GM12872 (cell line): Measurements from ENCODE around the gene SCARF2.

Experiments
- CTCF ChIP-seq: IDR thresholded peaks from 3 replicates; pipeline ENCODE4 v1.5.1; 2011; ENCODE audit warnings: low read depth, mild to moderate bottlenecking, low read length, moderate library complexity; ENCODE audit not compliant: insufficient read depth

Gene SCARF2

DNA sequence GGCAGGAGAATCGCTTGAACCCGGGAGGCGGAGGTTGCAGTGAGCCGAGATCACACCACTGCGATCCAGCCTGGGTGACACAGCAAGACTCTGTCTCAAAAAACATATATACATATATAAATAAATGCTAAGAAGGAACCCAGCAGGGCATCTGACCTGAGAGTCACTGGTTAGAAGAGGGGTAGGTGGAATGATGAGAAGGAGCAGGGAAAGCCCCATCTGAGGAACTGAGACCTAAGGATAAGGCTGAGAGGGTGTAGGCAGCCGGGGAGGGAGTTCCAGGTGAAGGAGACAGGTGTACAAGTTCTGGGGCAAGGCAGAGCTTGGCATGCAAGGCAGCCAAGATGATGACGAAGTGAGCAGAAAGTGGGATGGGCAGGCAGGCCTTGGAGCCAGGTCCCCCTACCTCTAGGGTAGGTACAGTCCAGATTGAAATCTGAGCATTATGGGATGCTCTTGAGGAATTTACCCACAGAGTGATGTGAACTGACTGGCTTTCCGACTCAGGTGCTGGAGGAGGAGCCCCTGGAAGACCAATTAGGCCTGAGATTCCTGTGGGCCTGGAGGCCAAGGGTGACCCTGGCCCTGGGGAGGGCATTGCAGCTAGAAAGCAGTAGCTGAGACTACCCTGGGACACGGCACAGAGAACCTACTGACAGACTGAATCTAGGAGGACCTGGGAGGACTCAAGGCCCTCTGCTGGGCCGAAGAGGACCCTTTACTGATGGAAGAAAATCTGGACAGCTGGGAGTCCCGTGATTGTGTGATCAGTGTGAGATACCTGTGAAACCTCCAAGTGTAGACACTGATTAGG lies 35.2 kb upstream of the SCARF2 start:
- TF ChIP-seq CTCF: no peak

DNA sequence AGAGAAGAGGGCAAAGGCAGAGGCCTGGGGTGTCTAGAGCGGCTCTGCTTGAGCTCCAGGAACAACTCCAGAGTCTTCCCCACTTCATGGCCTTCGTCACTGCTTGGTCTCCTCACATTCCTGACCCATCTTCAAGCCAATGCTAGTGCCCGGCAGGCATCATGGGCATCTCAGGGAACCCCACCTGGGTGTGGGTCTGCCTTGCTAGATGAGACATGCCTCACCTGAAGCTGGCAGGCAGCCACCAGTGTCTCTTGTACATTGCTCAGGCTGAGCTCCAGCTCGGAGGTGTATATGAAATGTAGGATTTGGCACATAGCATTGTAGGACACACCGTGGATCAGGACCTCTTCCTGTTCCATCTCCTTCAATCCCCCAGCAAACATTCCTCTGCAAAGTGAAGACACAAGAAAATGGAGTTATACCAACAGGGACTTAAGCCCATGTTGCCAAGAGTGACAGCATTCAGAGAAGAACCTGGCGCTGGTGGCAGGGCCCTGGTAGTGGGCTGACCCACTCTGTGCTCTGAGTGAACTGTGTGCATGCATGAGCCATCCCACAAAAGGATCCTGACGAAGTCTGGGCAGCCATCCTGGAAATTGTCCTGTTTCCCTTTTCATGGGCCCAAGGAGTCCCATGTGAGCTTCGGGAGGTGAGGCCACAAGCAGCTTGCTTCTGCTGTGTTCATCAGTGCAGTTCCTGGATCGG lies 33.7 kb upstream of the SCARF2 start:
- no peak for TF ChIP-seq CTCF

DNA sequence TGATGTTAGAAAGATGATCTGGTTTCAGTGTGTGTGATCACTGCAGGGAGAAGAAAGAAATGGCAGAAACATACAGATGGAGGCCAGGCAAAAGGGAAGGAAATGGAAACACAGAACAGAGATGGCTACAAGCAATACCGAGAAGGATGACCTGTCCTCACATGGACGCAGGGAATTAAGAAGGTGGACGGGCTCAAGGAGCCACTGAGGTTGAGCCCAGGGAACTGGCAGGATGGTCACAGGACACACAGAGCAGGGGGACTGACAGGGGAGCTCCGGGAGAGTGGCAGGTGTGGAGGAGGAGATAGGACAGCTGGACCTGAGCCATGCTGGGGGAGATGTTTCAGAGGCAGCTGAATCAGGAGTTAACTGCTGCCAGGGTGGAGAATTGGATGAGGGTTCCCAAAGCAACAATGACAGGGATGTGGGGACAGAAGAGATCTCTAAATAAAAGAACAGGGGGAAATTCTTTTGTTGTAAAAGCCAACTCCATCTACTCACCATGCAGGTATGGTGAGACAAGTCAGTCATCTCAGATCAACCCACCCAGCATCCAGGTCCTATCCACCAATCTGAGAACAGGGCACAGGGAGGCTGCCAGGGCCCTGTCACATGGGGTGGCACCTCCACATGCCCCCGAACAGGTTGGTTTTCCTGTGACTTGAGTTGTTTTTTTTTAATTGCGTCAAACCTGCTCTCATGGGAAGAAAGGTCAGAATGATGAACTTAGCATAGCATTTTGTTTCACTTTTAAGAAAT lies 31.7 kb upstream of the SCARF2 start:
- no peak for TF ChIP-seq CTCF

- TF ChIP-seq CTCF: no peak
Observed at GRCh38 chr22:20466659-20467379, 29.2 kb upstream of the SCARF2 start.

- no peak for TF ChIP-seq CTCF
Observed at GRCh38 chr22:20465759-20466077, 28.1 kb upstream of the SCARF2 start.

DNA sequence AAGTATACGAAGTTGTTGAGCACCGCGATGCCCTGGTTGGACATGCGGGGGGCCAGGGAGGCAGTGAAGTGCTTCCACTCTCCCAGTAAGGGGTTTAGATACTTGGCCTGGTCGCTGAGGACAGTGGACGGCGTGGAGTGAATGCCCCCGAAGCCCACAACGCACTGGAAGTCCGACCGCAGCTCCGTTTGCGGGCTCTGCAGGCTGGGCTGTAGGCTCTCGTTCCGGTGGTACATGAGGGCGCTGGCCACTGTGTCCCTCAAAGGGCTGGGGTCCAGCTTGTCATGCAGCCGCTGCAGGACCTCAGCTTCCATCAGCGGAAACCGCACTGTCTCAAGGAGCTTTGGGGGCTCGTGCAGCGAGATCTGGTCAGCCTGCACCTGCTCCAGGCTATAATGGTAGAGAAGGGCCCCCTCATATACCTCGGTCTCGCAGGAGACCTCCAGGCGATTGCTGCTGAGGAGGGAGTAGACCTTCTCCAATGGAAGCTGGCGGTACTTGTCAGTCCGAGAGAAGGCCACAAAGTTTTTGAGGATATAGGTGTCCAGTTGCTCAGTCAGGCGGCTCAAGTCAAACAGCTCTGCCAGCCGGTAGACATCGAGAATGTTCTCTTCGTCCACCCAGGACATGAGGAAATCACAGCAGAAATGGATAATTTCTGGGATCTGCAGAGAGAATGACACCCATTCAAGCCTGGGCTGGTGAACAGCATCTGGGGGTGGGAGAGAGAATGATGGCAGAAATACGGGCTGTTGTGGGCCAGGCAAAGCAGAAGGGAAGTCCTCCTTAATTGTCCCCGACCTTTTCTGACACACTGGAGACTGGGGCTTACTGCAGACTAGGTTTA lies 27.5 kb upstream of the SCARF2 start:
- TF ChIP-seq CTCF: no peak
